OCI-LY1 (cell line): ENCODE data around the gene GCC1.

Experiments used
- H2AFZ ChIP-seq: fragments of 200-600 bp; sonication (generic), shearing (Covaris generic); 2 replicates; pipeline ENCODE4 v1.6.0; 2014; ENCODE audit warnings: antibody characterized with exemption, mild to moderate bottlenecking, low read length
- H3F3A ChIP-seq: fragments of 200-600 bp; sonication (generic), shearing (Covaris generic); 2 replicates; pipeline ENCODE4 v1.6.0; 2014; ENCODE audit warnings: mild to moderate bottlenecking, antibody characterized with exemption, low read length, moderate library complexity; ENCODE audit not compliant: insufficient read depth
- H3K27ac ChIP-seq: fragments of 200-600 bp; sonication (generic); 2 replicates; pipeline ENCODE4 v1.5.1; 2014; ENCODE audit warnings: low read length, mixed run types, mild to moderate bottlenecking, low read depth; ENCODE audit not compliant: poor library complexity, severe bottlenecking
- H3K27me3 ChIP-seq: fragments of 200-600 bp; sonication (generic); 2 replicates; pipeline ENCODE4 v1.6.0; 2014; ENCODE audit warnings: antibody characterized with exemption, mild to moderate bottlenecking, low read length, moderate library complexity; ENCODE audit not compliant: insufficient read depth
- H3K36me3 ChIP-seq: fragments of 200-600 bp; sonication (generic); 2 replicates; pipeline ENCODE4 v1.6.1; 2014; ENCODE audit warnings: mild to moderate bottlenecking, antibody characterized with exemption, low read length, moderate library complexity, mixed read lengths; ENCODE audit not compliant: insufficient read depth
- H3K4me1 ChIP-seq: fragments of 200-600 bp; sonication (generic); 2 replicates; pipeline ENCODE4 v1.5.1; 2014; ENCODE audit warnings: mild to moderate bottlenecking, low read length, moderate library complexity; ENCODE audit not compliant: insufficient read depth, severe bottlenecking
- H3K4me2 ChIP-seq: fragments of 200-600 bp; sonication (generic), shearing (Covaris generic); 2 replicates; pipeline ENCODE4 v1.6.1; 2014; ENCODE audit warnings: low read length
- H3K4me3 ChIP-seq: fragments of 200-600 bp; sonication (generic); 2 replicates; pipeline ENCODE4 v1.5.1; 2014; ENCODE audit warnings: low read length, low read depth, mild to moderate bottlenecking, mixed read lengths; ENCODE audit not compliant: poor library complexity, severe bottlenecking
- H3K79me2 ChIP-seq: fragments of 200-600 bp; shearing (Covaris generic); 2 replicates; pipeline ENCODE4 v1.6.1; 2016; ENCODE audit warnings: mixed run types, low read length, mixed read lengths; ENCODE audit not compliant: insufficient read depth
- H3K9ac ChIP-seq: fragments of 200-600 bp; sonication (generic), shearing (Covaris generic); 2 replicates; pipeline ENCODE4 v1.6.1; 2014; ENCODE audit warnings: mild to moderate bottlenecking, low read length, mixed read lengths
- H3K9me2 ChIP-seq: fragments of 200-600 bp; sonication (generic), shearing (Covaris generic); 2 replicates; pipeline ENCODE4 v1.6.1; 2014; ENCODE audit warnings: low read depth, mild to moderate bottlenecking, low read length, mixed read lengths
- H3K9me3 ChIP-seq: fragments of 200-600 bp; shearing (Covaris generic); 2 replicates; pipeline ENCODE4 v1.6.1; 2014; ENCODE audit warnings: low read length, mixed read lengths
- H4K20me1 ChIP-seq: fragments of 200-600 bp; sonication (generic), shearing (Covaris generic); 2 replicates; pipeline ENCODE4 v1.6.0; 2016; ENCODE audit warnings: mild to moderate bottlenecking, low read length; ENCODE audit not compliant: insufficient read depth
- CTCF ChIP-seq: fragments of 200-600 bp; sonication (generic), shearing (Covaris generic); IDR thresholded peaks from 2 replicates; pipeline ENCODE4 v1.5.1; 2017; ENCODE audit warnings: mild to moderate bottlenecking, antibody characterized with exemption, low read length, moderate library complexity, mixed read lengths
- EZH2 ChIP-seq: fragments of 200-600 bp; sonication (generic), shearing (Covaris generic); IDR thresholded peaks from 2 replicates; pipeline ENCODE4 v1.8.0; 2017; ENCODE audit warnings: borderline replicate concordance, mixed run types, mild to moderate bottlenecking, antibody characterized with exemption, low read length, moderate library complexity, mixed read lengths

The GCC1 gene

DNA sequence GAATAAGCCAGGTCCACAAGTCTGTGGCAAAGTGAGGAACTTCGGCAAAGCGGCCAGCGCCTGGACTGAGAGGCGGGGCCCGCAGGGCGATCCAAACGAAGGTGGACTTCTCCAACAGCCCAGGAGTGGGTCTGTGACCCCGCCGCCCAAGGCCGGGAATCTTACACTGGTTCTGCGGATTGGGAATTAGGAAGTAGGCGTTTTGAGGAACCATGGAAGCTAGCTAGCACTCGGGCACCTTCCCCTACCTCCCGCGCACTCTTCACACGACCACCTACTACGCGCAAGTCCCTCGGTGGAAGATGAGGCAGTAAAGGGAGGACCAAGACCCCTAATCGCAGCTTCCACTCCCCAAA lies 2.2 kb upstream of the GCC1 start:
- H3K27ac ChIP-seq: no peak overlapping the region
- H2AFZ ChIP-seq: peak overlapping the region; percentile 25

DNA sequence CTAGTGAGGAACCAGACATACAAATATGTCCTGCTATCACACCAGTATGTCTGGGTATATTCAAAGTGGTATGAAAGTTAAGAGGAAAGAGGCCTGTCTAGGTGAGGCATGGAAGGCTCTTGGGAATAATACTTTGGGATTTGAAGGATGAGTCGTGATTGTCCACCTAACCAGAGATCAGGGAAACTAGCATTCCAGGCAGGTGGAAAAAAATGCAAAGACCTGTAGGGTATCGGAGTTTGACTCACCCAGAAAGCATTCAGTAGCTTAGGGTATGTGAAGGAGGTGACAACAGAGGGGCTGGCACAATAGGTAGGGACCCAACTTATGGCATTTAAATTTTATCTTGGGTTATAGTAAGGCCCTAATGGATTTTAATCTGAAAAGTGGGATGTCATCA lies 950 bp upstream of the GCC1 start:
- Histone ChIP-seq H3K4me3 (no peak overlapping the region), H2AFZ (no peak overlapping the region), H3F3A (no peaks in the 10 kb centered on the region), H3K27ac (no peak overlapping the region), H3K36me3 (peaks cover 35% of the 10 kb centered on the region), H3K9me3 (no peaks in the 10 kb centered on the region), H4K20me1 (no peaks in the 10 kb centered on the region), H3K9me2 (no peaks in the 10 kb centered on the region), H3K4me1 (peaks cover 42% of the 10 kb centered on the region), H3K79me2 (peaks cover 6% of the 10 kb centered on the region; the same call in 1 of the 2 replicates), H3K4me2 (no peak overlapping the region), H3K9ac (no peak overlapping the region), H3K27me3 (no peaks in the 10 kb centered on the region)
- no peak for TF ChIP-seq CTCF
- no peak for TF ChIP-seq EZH2

More for the DNA sequence above, 2.2 kb upstream of the GCC1 start:
- Histone ChIP-seq H3K79me2 (peaks cover 6% of the 10 kb centered on the region; the same call in 1 of the 2 replicates), H3K9me3 (no peaks in the 10 kb centered on the region), H3K9ac (peak overlapping the region; percentile 82), H3K4me1 (peaks cover 42% of the 10 kb centered on the region), H4K20me1 (no peaks in the 10 kb centered on the region), H3K9me2 (no peaks in the 10 kb centered on the region), H3K36me3 (peaks cover 28% of the 10 kb centered on the region), H3F3A (no peaks in the 10 kb centered on the region), H3K4me2 (peak overlapping the region; percentile 87), H3K4me3 (peak overlapping the region; percentile 81), H3K27me3 (no peaks in the 10 kb centered on the region)
- TF ChIP-seq EZH2 (no peak), CTCF (no peak)

DNA sequence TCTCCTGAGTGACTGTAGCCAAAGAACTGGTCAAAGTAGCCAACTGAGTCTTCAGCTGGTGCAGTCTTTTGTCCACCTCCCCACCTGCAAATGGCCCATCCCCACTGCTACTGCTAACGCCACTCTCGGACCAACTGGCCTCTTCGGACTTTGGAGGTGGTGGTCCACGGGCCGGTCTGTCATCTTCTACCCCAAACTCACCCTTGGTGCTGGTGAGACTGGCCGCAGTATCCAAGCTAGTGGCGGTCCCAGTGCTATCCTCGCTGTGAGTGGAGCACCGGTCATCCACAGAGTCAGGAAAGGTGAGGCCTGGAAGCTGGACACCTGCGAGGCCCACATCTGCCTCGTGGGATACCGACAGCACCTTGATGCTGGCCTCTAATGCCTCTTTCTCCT lies 750 bp downstream of the GCC1 start:
- TF ChIP-seq EZH2 (no peak), CTCF (no peak)
- Histone ChIP-seq H3K36me3 (peaks cover 37% of the 10 kb centered on the region), H2AFZ (no peak overlapping the region), H3K27ac (no peak overlapping the region), H3K79me2 (peaks cover 6% of the 10 kb centered on the region; the same call in 1 of the 2 replicates), H3F3A (no peaks in the 10 kb centered on the region), H3K9me3 (no peaks in the 10 kb centered on the region), H3K9ac (peak overlapping the region; percentile 87), H3K4me2 (peak overlapping the region; percentile 92), H3K4me3 (peak overlapping the region; percentile 88), H3K4me1 (peaks cover 39% of the 10 kb centered on the region), H3K27me3 (no peaks in the 10 kb centered on the region), H3K9me2 (no peaks in the 10 kb centered on the region), H4K20me1 (no peaks in the 10 kb centered on the region)
